ENCODE measurements around the gene WNT10A.

- TF ChIP-seq CTCF (IDR thresholded peaks at IDR 0.05): no peak
- no peak for TF ChIP-seq POLR2AphosphoS5 (IDR thresholded peaks at IDR 0.05)
- no peak for TF ChIP-seq EP300 (IDR thresholded peaks at IDR 0.05)
Observed at GRCh38 chr2:218859556-218859987, 21.1 kb upstream of the WNT10A start, which contains the start of gene WNT6.

All from suprapubic skin (tissue), 4 donors.